GM19467 (cell line): Measurements from ENCODE around the gene DCLK1.

Experiments
- ATAC-seq: cut with Tn5 transposase; IDR thresholded peaks from one replicate; pipeline ENCODE4 v1.9.1; 2021; ENCODE audit warnings: mild to moderate bottlenecking, moderate library complexity; ENCODE audit not compliant: unreplicated experiment

The DCLK1 gene

GRCh38 chr13:35839806-35840205, 291.4 kb downstream of the DCLK1 start:
- ATAC-seq, result no peak

- ATAC-seq, result no peak
Observed at GRCh38 chr13:35838356-35838755, 292.8 kb downstream of the DCLK1 start.

DNA sequence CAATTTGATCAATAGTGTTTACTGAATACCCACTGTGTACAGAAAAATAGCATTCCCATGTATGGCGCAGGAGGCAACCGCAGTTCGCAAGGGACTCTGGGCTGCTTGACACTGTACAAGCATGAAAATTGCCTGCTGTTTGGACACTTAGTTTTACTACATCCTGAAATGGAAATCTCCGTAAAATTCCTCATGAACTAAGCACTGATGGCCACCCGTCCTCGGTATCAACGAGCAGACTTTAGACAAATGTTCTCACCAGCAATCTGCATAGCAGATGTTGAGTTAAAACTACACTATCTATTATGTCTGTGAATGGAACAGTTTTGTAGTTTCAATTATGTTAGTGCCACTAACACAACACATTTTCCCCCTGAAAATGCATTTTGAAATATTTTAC, 294.7 kb downstream of the DCLK1 start:
- ATAC-seq, result no peak

- no peak for ATAC-seq
Observed at GRCh38 chr13:35835989-35836388, 295.2 kb downstream of the DCLK1 start.

DNA sequence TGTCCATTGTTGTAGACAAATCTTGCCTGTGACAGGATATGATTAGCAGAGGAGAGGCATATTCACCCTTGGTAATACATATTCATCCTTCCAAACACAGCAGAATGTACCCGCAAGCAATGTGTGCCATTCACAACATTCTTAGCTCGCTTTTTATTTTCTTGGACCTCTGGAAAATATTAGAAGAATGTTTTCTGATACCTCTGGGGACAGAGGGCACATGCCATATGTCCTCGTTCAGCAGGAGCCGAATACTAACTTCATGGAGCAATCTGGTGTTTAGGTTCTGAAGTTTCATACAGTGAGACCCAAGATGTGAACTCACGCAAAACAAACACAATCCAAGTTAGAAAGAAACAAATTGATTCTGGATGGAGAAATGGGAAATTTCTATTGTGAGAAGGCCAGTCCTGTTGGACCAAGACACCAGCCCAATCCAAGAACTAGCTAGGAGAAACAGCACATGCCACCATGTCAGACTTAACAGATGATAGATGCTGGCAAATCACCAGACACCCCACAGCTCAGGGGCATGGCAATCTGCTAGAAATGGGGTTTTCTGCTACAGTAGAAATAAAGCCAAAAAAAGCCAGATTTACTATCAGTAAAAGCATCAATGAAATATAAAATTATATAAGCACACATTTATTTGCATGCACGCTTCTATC, 297.4 kb downstream of the DCLK1 start:
- no peak for ATAC-seq

- ATAC-seq, result no peak
Observed at GRCh38 chr13:35833031-35833430, 298.2 kb downstream of the DCLK1 start.

- no peak for ATAC-seq
Observed at GRCh38 chr13:35832551-35832950, 298.6 kb downstream of the DCLK1 start.

DNA sequence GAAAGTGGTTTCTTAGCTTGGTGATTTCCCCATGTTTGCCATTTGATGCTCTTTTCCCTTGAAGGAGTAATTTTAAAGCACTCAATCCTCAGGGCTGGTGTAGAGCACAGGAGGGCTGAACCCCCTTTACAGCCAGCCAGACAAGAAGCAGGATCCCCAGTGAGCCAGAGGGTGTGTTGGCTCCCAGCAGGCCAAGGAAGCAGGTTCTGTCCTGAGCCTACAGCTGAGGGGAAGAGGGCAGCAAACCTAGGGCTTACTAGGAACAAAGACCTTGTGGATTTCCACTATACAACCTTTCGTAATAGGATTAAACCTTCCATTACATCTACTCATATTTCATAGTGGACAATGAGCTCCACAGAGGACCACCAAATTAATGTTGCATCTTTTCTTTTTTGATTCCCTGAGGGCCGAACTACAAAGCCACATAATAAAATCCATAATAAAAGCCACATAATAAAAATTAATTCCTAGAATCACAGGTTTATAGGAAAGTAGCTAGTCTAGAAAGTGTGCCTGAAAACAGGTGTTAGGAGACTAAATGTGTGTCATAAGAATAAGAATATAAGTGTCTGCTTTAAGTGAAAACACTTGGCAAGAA, 300.2 kb downstream of the DCLK1 start:
- ATAC-seq, result no peak

GRCh38 chr13:35826626-35827254, 304.4 kb downstream of the DCLK1 start:
- no peak for ATAC-seq

DNA sequence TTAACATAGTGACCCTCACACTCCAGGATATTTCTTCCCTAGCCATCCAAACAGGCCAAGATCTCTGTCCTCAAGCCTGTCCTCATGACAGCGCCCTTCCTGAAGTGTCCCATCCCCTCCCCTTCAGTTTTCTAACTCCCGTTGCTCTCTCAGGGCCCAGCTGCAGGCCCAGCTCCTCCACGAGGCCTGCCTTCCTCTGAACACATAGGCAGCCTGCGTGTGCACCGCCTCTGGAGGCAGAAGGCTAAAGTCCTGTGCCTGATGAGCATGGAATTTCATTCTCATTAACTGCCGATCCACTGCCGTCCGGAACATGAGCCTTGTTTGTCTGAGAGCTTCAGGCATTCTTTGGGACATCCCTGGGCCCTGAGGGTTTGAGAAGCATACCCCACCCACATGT, 306.4 kb downstream of the DCLK1 start:
- no peak for ATAC-seq

DNA sequence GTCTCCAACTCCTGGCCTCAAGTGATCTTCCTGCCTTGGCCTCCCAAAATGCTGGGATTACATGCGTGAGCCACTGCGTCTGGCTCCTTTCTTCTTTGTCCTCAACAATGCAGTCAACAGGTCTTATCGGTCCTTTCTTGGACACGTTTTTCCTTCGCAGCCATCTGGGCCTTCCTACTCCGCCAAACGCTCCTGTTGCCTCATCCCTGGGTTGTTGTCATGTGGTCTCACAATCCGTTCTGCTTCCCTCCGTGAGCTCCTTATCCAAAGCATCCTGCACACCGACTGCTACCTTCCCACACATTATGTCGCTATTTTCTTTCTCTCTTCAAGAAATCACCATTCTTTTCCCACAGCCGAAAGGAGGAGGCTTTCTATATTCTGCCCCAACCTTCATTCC, 306.8 kb downstream of the DCLK1 start:
- ATAC-seq, result no peak

DNA sequence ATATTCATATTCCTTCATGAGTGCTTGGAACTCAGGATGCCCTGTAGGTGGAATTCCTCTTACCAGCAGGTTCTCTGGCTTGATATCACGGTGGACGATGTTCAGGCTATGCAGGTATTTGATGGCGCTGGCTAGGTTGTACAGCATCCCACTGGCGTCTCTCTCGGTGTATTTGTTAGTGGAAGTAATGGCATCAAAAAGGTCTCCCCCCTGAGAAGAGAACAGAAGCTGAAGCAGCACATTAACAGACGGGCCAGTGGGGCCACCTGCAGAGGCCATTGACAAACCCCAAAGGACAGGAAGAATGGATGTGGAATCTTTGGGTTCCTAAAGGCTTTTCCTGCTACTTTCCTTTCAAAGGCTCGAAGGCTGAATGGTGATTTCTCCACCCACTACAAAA, 308.5 kb downstream of the DCLK1 start:
- ATAC-seq, result no peak

GRCh38 chr13:35818633-35819067, 312.5 kb downstream of the DCLK1 start:
- ATAC-seq, result no peak

DNA sequence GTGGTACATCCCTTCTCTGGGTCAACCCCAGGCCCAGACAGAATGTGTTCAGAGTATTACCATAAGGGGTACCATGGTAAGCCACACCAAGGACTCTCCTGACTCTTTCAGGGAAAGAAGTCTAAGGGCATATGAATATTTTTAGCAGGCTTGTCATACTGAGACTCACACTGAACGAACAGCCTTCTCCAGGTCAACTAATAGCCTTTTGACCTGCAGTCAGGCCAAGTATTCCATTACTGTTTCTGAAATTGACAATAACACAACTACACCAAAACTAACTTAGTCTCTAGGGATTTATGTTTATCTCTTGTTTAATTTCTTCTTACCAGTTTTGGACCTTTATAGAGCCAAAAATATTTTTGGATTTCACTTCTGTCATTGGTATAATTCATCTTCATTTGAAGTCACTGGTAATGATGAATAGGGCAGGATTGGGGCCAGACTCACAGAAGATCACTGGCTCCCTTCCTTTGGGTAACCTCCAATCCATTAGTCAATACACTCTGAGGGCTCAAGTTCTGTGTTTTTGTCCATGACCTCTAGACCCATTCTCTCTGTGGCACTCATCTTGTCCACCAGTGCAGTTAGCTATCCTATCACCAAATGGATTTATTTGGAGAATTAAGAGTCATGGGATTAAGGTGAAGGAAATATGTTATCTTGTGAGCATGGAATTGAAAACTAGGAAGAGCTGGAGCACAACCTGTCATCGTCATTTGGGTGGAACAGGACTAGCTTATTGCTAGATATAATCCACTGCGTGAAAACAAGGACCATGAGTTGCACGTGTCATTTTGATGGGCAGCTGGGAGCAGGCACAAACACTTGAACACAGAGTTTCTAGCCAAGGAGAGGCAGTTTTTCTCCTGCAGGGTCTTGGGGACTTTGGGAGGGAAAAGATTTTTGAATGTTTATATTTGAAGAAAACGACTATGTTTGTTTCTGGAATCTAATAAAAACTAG, 313.3 kb downstream of the DCLK1 start:
- ATAC-seq, result no peak

- ATAC-seq, result no peak
Observed at GRCh38 chr13:35814605-35815011, 316.6 kb downstream of the DCLK1 start.

- ATAC-seq, result no peak
Observed at GRCh38 chr13:35812736-35813135, 318.4 kb downstream of the DCLK1 start.

GRCh38 chr13:35810321-35810720, 320.9 kb downstream of the DCLK1 start:
- ATAC-seq, result no peak

DNA sequence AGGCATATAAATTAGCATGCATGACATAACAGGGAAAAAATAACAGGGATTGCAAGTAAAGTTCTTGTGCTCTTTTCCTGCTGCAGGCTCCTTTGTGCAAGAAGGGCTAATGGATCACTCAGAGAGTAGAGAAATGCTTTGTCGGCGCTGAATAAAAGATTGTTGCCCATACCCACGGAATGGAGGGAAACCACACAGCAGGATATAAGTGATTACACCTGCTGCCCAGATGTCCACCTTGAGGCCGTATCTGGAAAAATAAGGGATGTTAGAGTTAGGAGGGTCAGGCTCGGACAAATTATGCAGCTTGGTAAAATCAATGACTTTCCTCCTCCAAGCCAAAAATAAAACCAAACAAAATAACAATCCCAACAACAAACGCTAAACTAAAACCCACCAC, 322.3 kb downstream of the DCLK1 start:
- ATAC-seq, result no peak

DNA sequence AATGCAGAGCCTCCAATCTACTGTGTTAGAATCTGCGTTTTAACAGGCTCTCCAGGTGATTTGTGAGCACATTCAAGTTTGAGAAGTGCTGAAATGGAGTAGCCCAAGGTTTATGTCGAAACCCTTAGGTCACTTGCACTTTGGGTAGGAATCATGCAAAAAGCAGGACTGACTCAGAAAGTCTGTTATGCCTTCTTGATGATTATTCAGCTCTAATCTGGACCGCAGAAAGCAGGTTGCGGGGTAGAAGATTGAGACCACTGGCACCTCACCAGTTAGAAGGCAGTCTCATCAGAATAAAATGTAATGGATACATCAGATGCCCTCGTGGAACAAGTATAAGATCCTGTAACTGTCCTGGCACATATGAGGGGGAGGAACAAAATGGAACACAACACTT, 326.3 kb downstream of the DCLK1 start:
- ATAC-seq, result no peak

GRCh38 chr13:35797991-35798390, 333.2 kb downstream of the DCLK1 start:
- no peak for ATAC-seq

DNA sequence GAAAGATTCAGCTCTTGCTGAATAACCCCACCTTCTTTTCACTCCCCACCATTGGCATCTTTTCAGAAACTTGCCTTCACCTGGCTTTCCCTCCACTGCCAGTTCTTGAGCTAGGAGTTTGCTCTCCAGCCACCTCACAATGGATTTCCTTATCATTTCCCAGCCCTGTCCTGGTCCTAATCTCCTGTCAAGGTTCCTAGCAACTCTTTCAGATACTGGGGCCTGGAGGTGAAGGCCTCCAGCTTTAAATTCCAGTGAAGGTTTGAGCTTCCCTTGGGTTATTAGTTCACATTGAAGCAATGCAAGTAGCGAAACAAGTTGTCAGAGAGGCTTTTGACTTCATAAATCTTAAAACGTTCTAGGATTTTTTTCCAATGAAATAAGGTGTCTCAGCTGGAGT, 333.9 kb downstream of the DCLK1 start:
- no peak for ATAC-seq
